HFFc6 (cell line): ENCODE measurements around the gene RPAP3. TPM values are rescaled to one million over a fixed set of nuclear protein-coding genes. Genes with fewer than 3 reads are reported as not detected.

Experiments used
- DNase-seq: peaks from one replicate; pipeline ENCODE4 v3.0.0-alpha.2; 2018
- H3K27ac Mint-ChIP-seq: 2 replicates; pipeline ENCODE4 v1.8.0; 2020; ENCODE audit warnings: mild to moderate bottlenecking, mixed read lengths
- H3K27me3 Mint-ChIP-seq: 2 replicates; pipeline ENCODE4 v1.8.0; 2021; ENCODE audit warnings: mild to moderate bottlenecking, moderate library complexity, mixed read lengths; ENCODE audit not compliant: insufficient read depth
- H3K36me3 Mint-ChIP-seq: 2 replicates; pipeline ENCODE4 v1.8.0; 2021; ENCODE audit warnings: low read depth, mixed read lengths
- H3K4me1 Mint-ChIP-seq: 2 replicates; pipeline ENCODE4 v1.8.0; 2020; ENCODE audit warnings: low read depth, mixed read lengths
- H3K4me3 Mint-ChIP-seq: 2 replicates; pipeline ENCODE4 v1.8.0; 2020; ENCODE audit warnings: mild to moderate bottlenecking, moderate library complexity, mixed read lengths
- H3K9me3 Mint-ChIP-seq: 2 replicates; pipeline ENCODE4 v1.8.0; 2020; ENCODE audit warnings: mild to moderate bottlenecking, mixed read lengths
- total RNA-seq, 6 experiments: library from RNA; stranded (reverse); fragmentation: NEBNext Ultra II Directional; extraction: Animal tissue kit (Norgen Biotek cat#: 25700); gene quantifications; 2 replicates in 1 of 6; 3 replicates in 5 of 6; pipeline ENCODE4 v1.2.3, GENCODE V29; 2021
- TF ChIP-seq, protein P1 (sequence below): fragments of 200-600 bp; sonication (generic); IDR thresholded peaks from 2 replicates; pipeline ENCODE4 v1.5.0; 2021; ENCODE audit warnings: antibody characterized with exemption, mild to moderate bottlenecking

RPAP3 gene
- total RNA-seq, 6 experiments from 2014 or later = 26.3 to 43.4 (median 39.0) TPM

DNA sequence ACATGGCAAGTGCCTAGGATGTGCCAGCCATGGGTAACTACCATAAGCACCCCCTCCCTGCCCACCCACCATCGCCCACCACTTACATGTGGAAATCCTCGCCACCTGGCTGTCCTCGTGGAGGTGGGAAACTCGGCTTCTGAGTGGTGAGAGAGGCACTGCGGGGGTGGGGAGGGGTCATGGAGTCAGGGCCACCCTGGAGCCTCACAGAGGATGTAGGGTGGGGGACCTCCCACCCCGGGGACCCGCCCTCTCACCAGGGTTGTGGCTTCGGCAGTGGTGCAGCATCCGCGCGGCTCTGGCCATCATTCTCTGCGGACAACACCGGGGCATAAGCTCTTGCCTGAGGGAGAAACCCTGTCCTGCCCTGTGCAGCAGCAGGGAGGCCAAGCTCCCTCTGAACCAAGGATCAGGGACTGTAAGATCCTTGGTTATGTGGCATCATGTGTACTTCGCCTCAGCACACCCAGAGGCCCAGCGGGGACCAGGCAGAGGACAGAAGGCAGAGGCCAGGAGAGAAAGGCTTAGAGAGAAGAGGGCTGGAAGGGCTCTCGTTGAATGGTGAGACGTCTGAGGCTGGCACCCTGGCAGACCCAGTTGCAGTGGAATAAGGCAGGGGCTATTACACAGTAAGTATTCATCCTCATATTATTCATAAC is 32.2 kb upstream of the RPAP3 start:
- TF ChIP-seq, protein P1, sequence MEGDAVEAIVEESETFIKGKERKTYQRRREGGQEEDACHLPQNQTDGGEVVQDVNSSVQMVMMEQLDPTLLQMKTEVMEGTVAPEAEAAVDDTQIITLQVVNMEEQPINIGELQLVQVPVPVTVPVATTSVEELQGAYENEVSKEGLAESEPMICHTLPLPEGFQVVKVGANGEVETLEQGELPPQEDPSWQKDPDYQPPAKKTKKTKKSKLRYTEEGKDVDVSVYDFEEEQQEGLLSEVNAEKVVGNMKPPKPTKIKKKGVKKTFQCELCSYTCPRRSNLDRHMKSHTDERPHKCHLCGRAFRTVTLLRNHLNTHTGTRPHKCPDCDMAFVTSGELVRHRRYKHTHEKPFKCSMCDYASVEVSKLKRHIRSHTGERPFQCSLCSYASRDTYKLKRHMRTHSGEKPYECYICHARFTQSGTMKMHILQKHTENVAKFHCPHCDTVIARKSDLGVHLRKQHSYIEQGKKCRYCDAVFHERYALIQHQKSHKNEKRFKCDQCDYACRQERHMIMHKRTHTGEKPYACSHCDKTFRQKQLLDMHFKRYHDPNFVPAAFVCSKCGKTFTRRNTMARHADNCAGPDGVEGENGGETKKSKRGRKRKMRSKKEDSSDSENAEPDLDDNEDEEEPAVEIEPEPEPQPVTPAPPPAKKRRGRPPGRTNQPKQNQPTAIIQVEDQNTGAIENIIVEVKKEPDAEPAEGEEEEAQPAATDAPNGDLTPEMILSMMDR = no peak
- no peak overlapping the region for H3K4me3 Mint-ChIP-seq
- peaks cover 18% of the 10 kb centered on the region for H3K4me1 Mint-ChIP-seq
- no peak for DNase-seq
- no peaks in the 10 kb centered on the region for H3K9me3 Mint-ChIP-seq
- H3K27me3 Mint-ChIP-seq = peaks cover 2% of the 10 kb centered on the region; the same call in 1 of the 2 replicates
- no peak overlapping the region; the same call in 1 of the 2 replicates for H3K27ac Mint-ChIP-seq
- no peaks in the 10 kb centered on the region for H3K36me3 Mint-ChIP-seq

- TF ChIP-seq, protein P1 = no peak
- peak overlapping the region; percentile 64 for H3K27ac Mint-ChIP-seq
- no peaks in the 10 kb centered on the region for H3K36me3 Mint-ChIP-seq
- H3K9me3 Mint-ChIP-seq = no peaks in the 10 kb centered on the region
- peaks cover 18% of the 10 kb centered on the region for H3K4me1 Mint-ChIP-seq
- peak overlapping the region; percentile 62 for H3K4me3 Mint-ChIP-seq
- DNase-seq = peak; percentile 31
- H3K27me3 Mint-ChIP-seq = peaks cover 6% of the 10 kb centered on the region
These were observed 31.2 kb upstream of the RPAP3 start for GRCh38 chr12:47736877-47737676.

- Mint-ChIP-seq H3K9me3 (no peaks in the 10 kb centered on the region), H3K27ac (no peak overlapping the region), H3K36me3 (no peaks in the 10 kb centered on the region), H3K4me3 (no peak overlapping the region), H3K27me3 (peaks cover 6% of the 10 kb centered on the region), H3K4me1 (peaks cover 13% of the 10 kb centered on the region)
- TF ChIP-seq, protein P1 = no peak
- no peak for DNase-seq
These were observed 30.4 kb upstream of the RPAP3 start for GRCh38 chr12:47736216-47736615.

GRCh38 chr12:47735649-47736048 is 29.8 kb upstream of the RPAP3 start:
- no peak overlapping the region for H3K27ac Mint-ChIP-seq
- H3K4me3 Mint-ChIP-seq = no peak overlapping the region
- TF ChIP-seq, protein P1 = no peak
- no peaks in the 10 kb centered on the region for H3K9me3 Mint-ChIP-seq
- DNase-seq = no peak
- peaks cover 15% of the 10 kb centered on the region for H3K4me1 Mint-ChIP-seq
- H3K27me3 Mint-ChIP-seq = peaks cover 6% of the 10 kb centered on the region
- H3K36me3 Mint-ChIP-seq = no peaks in the 10 kb centered on the region

GRCh38 chr12:47734725-47735480 is 29.1 kb upstream of the RPAP3 start:
- Mint-ChIP-seq H3K4me1 (peaks cover 22% of the 10 kb centered on the region), H3K4me3 (no peak overlapping the region), H3K27ac (no peak overlapping the region), H3K27me3 (peaks cover 6% of the 10 kb centered on the region), H3K36me3 (no peaks in the 10 kb centered on the region), H3K9me3 (no peaks in the 10 kb centered on the region)
- DNase-seq = no peak
- TF ChIP-seq, protein P1 = no peak
